NCI-H187 (cell line): ENCODE results near the gene FRMPD4.

Experiments used
- DNase-seq, 2 experiments: peaks; one replicate each; lab custom pipeline; 2025; lab: John Stamatoyannopoulos, UW

The FRMPD4 gene

DNA sequence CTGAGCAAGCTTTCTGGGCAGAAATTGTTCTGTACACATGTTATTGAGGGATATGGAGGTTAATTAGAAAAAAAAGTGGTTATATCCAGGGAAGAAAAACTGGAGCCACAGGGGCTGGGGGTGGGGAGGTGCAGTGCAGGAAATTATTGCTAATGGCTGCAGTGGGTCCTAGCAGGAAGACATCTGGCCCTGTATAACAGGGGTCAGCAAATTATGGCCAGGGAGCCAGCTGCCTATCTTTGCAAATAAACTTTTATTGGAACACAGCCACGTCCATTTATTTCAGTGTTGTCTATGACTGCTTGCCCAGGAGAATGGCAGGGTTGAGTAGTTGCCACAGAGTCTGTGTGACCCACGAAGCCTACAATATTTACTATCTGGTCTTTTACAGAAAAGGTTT, 629.6 kb downstream of the FRMPD4 start:
- no peak for DNase-seq

DNA sequence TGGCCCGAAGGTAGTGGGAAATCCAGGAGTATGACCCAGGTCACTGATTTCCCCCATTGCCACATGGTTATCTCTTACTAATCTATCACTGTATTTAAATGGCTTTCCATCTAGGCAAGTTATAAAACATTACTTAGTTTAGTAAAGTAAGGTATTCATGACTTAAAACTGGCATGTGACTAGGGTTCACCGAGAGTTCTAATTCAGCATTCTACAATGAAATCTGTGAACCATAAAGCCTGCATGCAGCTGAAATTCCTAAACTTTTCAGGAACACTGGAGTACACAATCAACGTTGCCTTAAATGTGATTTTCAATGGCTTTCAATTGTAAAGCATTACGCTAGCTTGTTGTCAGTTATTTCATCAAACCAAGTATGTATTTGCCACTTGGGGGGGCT, 630.2 kb downstream of the FRMPD4 start:
- no peak for DNase-seq

DNA sequence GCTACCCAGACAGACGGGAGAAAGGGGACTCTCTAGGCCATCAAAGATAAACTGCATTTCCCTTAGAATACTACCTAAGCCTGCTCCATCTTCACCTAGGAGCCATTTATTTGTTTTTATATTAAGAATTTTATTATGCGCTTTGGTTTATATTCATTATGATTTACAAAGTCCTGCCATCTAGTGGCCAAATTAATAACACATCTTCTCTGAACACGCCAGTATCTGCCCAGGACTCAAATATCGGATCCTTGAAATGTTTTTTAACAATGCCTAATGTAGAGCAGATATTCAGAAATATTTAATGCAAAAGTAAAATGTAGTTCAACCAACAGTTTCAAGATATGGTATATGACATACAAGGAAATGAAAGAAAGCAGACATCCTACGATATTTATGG, 632.2 kb downstream of the FRMPD4 start:
- DNase-seq = no peak

DNA sequence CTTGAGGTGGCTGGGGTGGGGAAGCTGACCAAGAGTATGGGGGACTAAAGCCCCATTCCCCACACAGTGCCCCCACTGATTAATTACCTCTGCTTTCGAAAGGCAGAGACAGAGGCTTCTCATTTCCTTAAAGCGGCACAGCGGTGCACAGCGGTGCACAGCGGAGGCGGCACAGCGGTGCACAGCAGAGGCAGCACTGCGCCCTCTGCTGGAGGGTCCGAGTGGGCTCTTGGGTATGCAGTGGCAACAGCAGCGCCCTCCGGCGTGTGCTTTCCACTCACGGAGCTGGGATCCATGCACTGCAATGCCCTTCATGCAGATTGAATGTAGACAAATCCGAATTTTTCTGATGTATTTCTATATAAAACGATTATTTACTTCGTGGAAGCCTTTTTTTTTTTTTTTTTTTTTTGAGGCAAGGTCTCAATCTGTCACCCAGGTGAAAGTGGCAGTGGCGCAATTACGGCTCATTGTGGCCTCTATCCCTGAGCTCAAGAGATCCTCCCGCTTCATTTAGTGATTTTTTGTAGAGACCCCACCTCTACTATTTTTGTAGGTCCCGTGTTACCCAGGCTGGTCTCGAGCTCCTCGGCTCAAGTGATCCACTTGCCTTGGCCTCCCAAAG, 633.3 kb downstream of the FRMPD4 start:
- no peak for DNase-seq
